Measurements from ENCODE around the gene MYL10.

- TF ChIP-seq EP300 (IDR thresholded peaks at IDR 0.05; ENCODE audit: borderline replicate concordance in 1 of 2, low read depth in 1 of 2, low read length in 1 of 2) (no peak), PBX3 (IDR thresholded peaks at IDR 0.05) (no peak), CTCF (IDR thresholded peaks at IDR 0.05) (no peak), SMC3 (IDR thresholded peaks at IDR 0.05; ENCODE audit: low read depth, low read length) (no peak), POLR2AphosphoS5 (IDR thresholded peaks at IDR 0.05; ENCODE audit: low read depth, low read length) (no peak)
Measured at GRCh38 chr7:101626758-101627157, 2.3 kb downstream of the MYL10 start.
